Progenitor cell of endocrine pancreas (in vitro differentiated cells): ENCODE results near the gene APBA1. TPM values are rescaled to one million over a fixed set of nuclear protein-coding genes. Genes with fewer than 3 reads are reported as not detected.

Source experiments
- DNase-seq: peaks from one replicate; pipeline ENCODE4 v3.0.0; 2021; ENCODE audit warnings: low spot score; ENCODE audit not compliant: unreplicated experiment
- H3K27ac Mint-ChIP-seq: 2 replicates; pipeline ENCODE4 v1.8.0; 2021; ENCODE audit warnings: mild to moderate bottlenecking, moderate library complexity, mixed read lengths
- H3K27me3 Mint-ChIP-seq: 2 replicates; pipeline ENCODE4 v1.8.0; 2021; ENCODE audit warnings: mixed read lengths
- H3K36me3 Mint-ChIP-seq: 2 replicates; pipeline ENCODE4 v1.8.0; 2022; ENCODE audit warnings: mixed read lengths; ENCODE audit not compliant: insufficient read depth
- H3K4me1 Mint-ChIP-seq: 2 replicates; pipeline ENCODE4 v1.8.0; 2021; ENCODE audit warnings: low read depth, mixed read lengths
- H3K4me3 Mint-ChIP-seq: 2 replicates; pipeline ENCODE4 v1.8.0; 2021; ENCODE audit warnings: low read depth, mild to moderate bottlenecking, moderate library complexity, mixed read lengths
- H3K9me3 Mint-ChIP-seq: 2 replicates; pipeline ENCODE4 v1.8.0; 2021; ENCODE audit warnings: low read depth, mixed read lengths
- CTCF ChIP-seq: fragments of 200-600 bp; sonication (generic); IDR thresholded peaks from one replicate; pipeline ENCODE4 v1.5.0; 2021; ENCODE audit warnings: antibody characterized with exemption, mild to moderate bottlenecking; ENCODE audit not compliant: unreplicated experiment
- total RNA-seq: library from RNA; stranded (reverse); gene quantifications from 2 replicates; pipeline ENCODE4 v1.2.1, GENCODE V29; 2021

The APBA1 gene
- total RNA-seq, 1 donor from 2014 or later = 1.8 TPM

GRCh38 chr9:69715096-69715495 is 42.9 kb upstream of the APBA1 start:
- no peak for DNase-seq
- no peak overlapping the region for H3K27ac Mint-ChIP-seq
- H3K4me3 Mint-ChIP-seq = no peak overlapping the region
- peaks cover 29% of the 10 kb centered on the region for H3K36me3 Mint-ChIP-seq
- H3K4me1 Mint-ChIP-seq = peaks cover 12% of the 10 kb centered on the region
- TF ChIP-seq CTCF = no peak
- H3K27me3 Mint-ChIP-seq = no peaks in the 10 kb centered on the region
- no peaks in the 10 kb centered on the region for H3K9me3 Mint-ChIP-seq

- H3K4me1 Mint-ChIP-seq = no peaks in the 10 kb centered on the region
- peaks cover 4% of the 10 kb centered on the region for H3K27me3 Mint-ChIP-seq
- no peak overlapping the region for H3K4me3 Mint-ChIP-seq
- H3K9me3 Mint-ChIP-seq = peaks cover 30% of the 10 kb centered on the region
- no peak for DNase-seq
- TF ChIP-seq CTCF = no peak
- peaks cover 3% of the 10 kb centered on the region for H3K36me3 Mint-ChIP-seq
- H3K27ac Mint-ChIP-seq = no peak overlapping the region
Observed at GRCh38 chr9:69697475-69697874, 25.3 kb upstream of the APBA1 start.

- H3K27me3 Mint-ChIP-seq = peaks cover 4% of the 10 kb centered on the region
- no peak overlapping the region for H3K27ac Mint-ChIP-seq
- H3K36me3 Mint-ChIP-seq = peaks cover 1% of the 10 kb centered on the region
- no peak for DNase-seq
- no peak overlapping the region for H3K4me3 Mint-ChIP-seq
- no peak for TF ChIP-seq CTCF
- peaks cover 28% of the 10 kb centered on the region for H3K9me3 Mint-ChIP-seq
- no peaks in the 10 kb centered on the region for H3K4me1 Mint-ChIP-seq
Observed at GRCh38 chr9:69696802-69697201, 24.6 kb upstream of the APBA1 start.

- TF ChIP-seq CTCF = no peak
- peaks cover 4% of the 10 kb centered on the region for H3K27me3 Mint-ChIP-seq
- no peaks in the 10 kb centered on the region for H3K4me1 Mint-ChIP-seq
- DNase-seq = no peak
- H3K9me3 Mint-ChIP-seq = peaks cover 5% of the 10 kb centered on the region
- no peaks in the 10 kb centered on the region for H3K36me3 Mint-ChIP-seq
- no peak overlapping the region for H3K4me3 Mint-ChIP-seq
- H3K27ac Mint-ChIP-seq = no peak overlapping the region
Observed at GRCh38 chr9:69689991-69690538, 17.9 kb upstream of the APBA1 start.

- H3K27ac Mint-ChIP-seq = no peak overlapping the region
- H3K9me3 Mint-ChIP-seq = no peaks in the 10 kb centered on the region
- TF ChIP-seq CTCF = no peak
- H3K4me3 Mint-ChIP-seq = no peak overlapping the region
- H3K36me3 Mint-ChIP-seq = no peaks in the 10 kb centered on the region
- H3K27me3 Mint-ChIP-seq = no peaks in the 10 kb centered on the region
- H3K4me1 Mint-ChIP-seq = no peaks in the 10 kb centered on the region
- no peak for DNase-seq
Observed at GRCh38 chr9:69683927-69684326, 11.8 kb upstream of the APBA1 start.
